HEK293T (cell line): ENCODE data around the gene GPR158.

Source experiments
- ARNT ChIP-seq: fragments of 450-650 bp; IDR thresholded peaks from 2 replicates; pipeline ENCODE4 v1.6.1; 2017; ENCODE audit warnings: mild to moderate bottlenecking
- BHLHE40 ChIP-seq: fragments of 450-650 bp; IDR thresholded peaks from 2 replicates; pipeline ENCODE4 v1.6.1; 2016; ENCODE audit warnings: mild to moderate bottlenecking, moderate library complexity, borderline replicate concordance
- CTBP1 ChIP-seq: fragments of 450-650 bp; IDR thresholded peaks from 2 replicates; pipeline ENCODE4 v1.6.1; 2016; ENCODE audit warnings: borderline replicate concordance
- FOXA1 ChIP-seq: fragments of 450-650 bp; IDR thresholded peaks from 2 replicates; pipeline ENCODE4 v1.6.1; 2016; ENCODE audit warnings: mild to moderate bottlenecking
- FOXM1 ChIP-seq: fragments of 450-650 bp; IDR thresholded peaks from 2 replicates; pipeline ENCODE4 v1.6.1; 2017; ENCODE audit warnings: mild to moderate bottlenecking, borderline replicate concordance
- LEF1 ChIP-seq: fragments of 450-650 bp; IDR thresholded peaks from 2 replicates; pipeline ENCODE4 v1.6.1; 2017; ENCODE audit warnings: mild to moderate bottlenecking, borderline replicate concordance
- PKNOX1 ChIP-seq: fragments of 450-650 bp; IDR thresholded peaks from 2 replicates; pipeline ENCODE4 v1.6.1; 2016
- SP1 ChIP-seq: fragments of 450-650 bp; IDR thresholded peaks from 2 replicates; pipeline ENCODE4 v1.6.1; 2017
- SUZ12 ChIP-seq: fragments of 450-650 bp; IDR thresholded peaks from 2 replicates; pipeline ENCODE4 v1.6.1; 2016; ENCODE audit warnings: mild to moderate bottlenecking
- TARDBP ChIP-seq: fragments of 450-650 bp; IDR thresholded peaks from 2 replicates; pipeline ENCODE4 v1.6.1; 2016
- ZNF384 ChIP-seq: fragments of 450-650 bp; IDR thresholded peaks from 2 replicates; pipeline ENCODE4 v1.6.1; 2016

GRCh38 chr10:25245165-25245564, 70.4 kb downstream of the GPR158 start:
- no peak for TF ChIP-seq FOXM1
- TF ChIP-seq SP1, result no peak
- TF ChIP-seq BHLHE40, result no peak
- no peak for TF ChIP-seq FOXA1
- no peak for TF ChIP-seq PKNOX1
- TF ChIP-seq ZNF384, result no peak
- TF ChIP-seq CTBP1, result no peak
- TF ChIP-seq SUZ12, result no peak
- TF ChIP-seq ARNT, result no peak
- TF ChIP-seq LEF1, result no peak
- TF ChIP-seq TARDBP, result no peak
